Nephron progenitor cell (in vitro differentiated cells): Measurements from ENCODE around the gene LOC101059915.
A peak's percentile ranks its signal among the peaks of the same experiment; 100 is the strongest.
"Not testable (repeated sequence)": the region's sequence is repeated elsewhere in the genome, so short reads cannot be mapped to it uniquely, and the experiment has no call there.

Experiments
- DNase-seq: peaks from one replicate; pipeline ENCODE4 v3.0.0; 2021
- H3K27ac Mint-ChIP-seq: 2 replicates; pipeline ENCODE4 v1.8.0; 2021; ENCODE audit warnings: mild to moderate bottlenecking, moderate library complexity, mixed read lengths
- H3K27me3 Mint-ChIP-seq: 2 replicates; pipeline ENCODE4 v1.8.0; 2021; ENCODE audit warnings: mild to moderate bottlenecking, low read depth, mixed read lengths; ENCODE audit not compliant: poor library complexity
- H3K36me3 Mint-ChIP-seq: 2 replicates; pipeline ENCODE4 v1.8.0; 2021; ENCODE audit warnings: low read depth, mixed read lengths
- H3K4me1 Mint-ChIP-seq: 2 replicates; pipeline ENCODE4 v1.8.0; 2021; ENCODE audit warnings: mixed read lengths
- H3K4me3 Mint-ChIP-seq: 2 replicates; pipeline ENCODE4 v1.8.0; 2021; ENCODE audit warnings: mild to moderate bottlenecking, moderate library complexity, mixed read lengths
- H3K9me3 Mint-ChIP-seq: 2 replicates; pipeline ENCODE4 v1.8.0; 2021; ENCODE audit warnings: mild to moderate bottlenecking, moderate library complexity, mixed read lengths
- CTCF ChIP-seq: fragments of 200-600 bp; sonication (generic); IDR thresholded peaks from 2 replicates; pipeline ENCODE4 v1.5.0; 2021; ENCODE audit warnings: antibody characterized with exemption

Gene LOC101059915

GRCh38 chrX:71660562-71661416 lies 6.6 kb upstream of the LOC101059915 start:
- no peak for DNase-seq
- Mint-ChIP-seq H3K4me1 (no peaks in the 10 kb centered on the region), H3K36me3 (no peaks in the 10 kb centered on the region), H3K9me3 (peaks cover 63% of the 10 kb centered on the region), H3K27me3 (peaks cover 14% of the 10 kb centered on the region), H3K4me3 (no peak overlapping the region), H3K27ac (no peak overlapping the region)
- no peak for TF ChIP-seq CTCF

GRCh38 chrX:71661919-71662318 lies 5.4 kb upstream of the LOC101059915 start:
- no peaks in the 10 kb centered on the region for H3K36me3 Mint-ChIP-seq
- peaks cover 54% of the 10 kb centered on the region for H3K9me3 Mint-ChIP-seq
- TF ChIP-seq CTCF: no peak
- H3K4me1 Mint-ChIP-seq: no peaks in the 10 kb centered on the region
- H3K27me3 Mint-ChIP-seq: peaks cover 9% of the 10 kb centered on the region
- H3K27ac Mint-ChIP-seq: no peak overlapping the region
- H3K4me3 Mint-ChIP-seq: no peak overlapping the region
- DNase-seq: no peak

- H3K4me1 Mint-ChIP-seq, H3K4me3 Mint-ChIP-seq, H3K27ac Mint-ChIP-seq, DNase-seq, H3K27me3 Mint-ChIP-seq, H3K36me3 Mint-ChIP-seq: not testable (repeated sequence)
- H3K9me3 Mint-ChIP-seq: peaks cover 51% of the 10 kb centered on the region
Measured at GRCh38 chrX:71662654-71663053, 4.7 kb upstream of the LOC101059915 start.

- H3K27ac Mint-ChIP-seq, H3K4me1 Mint-ChIP-seq: not testable (repeated sequence)
- peaks cover 49% of the 10 kb centered on the region for H3K9me3 Mint-ChIP-seq
Measured at GRCh38 chrX:71663238-71663637, 4.1 kb upstream of the LOC101059915 start.

GRCh38 chrX:71664202-71664601 lies 3.1 kb upstream of the LOC101059915 start:
- H3K27ac Mint-ChIP-seq, H3K36me3 Mint-ChIP-seq, H3K27me3 Mint-ChIP-seq, H3K4me3 Mint-ChIP-seq, H3K4me1 Mint-ChIP-seq: not testable (repeated sequence)
- peaks cover 52% of the 10 kb centered on the region for H3K9me3 Mint-ChIP-seq
- TF ChIP-seq CTCF: peak; percentile 29
- DNase-seq: peak; percentile 19

More at GRCh38 chrX:71663238-71663637, 4.1 kb upstream of the LOC101059915 start:
- H3K36me3 Mint-ChIP-seq, H3K4me3 Mint-ChIP-seq, H3K27me3 Mint-ChIP-seq, DNase-seq: not testable (repeated sequence)

GRCh38 chrX:71664889-71665491 lies 2.4 kb upstream of the LOC101059915 start:
- Mint-ChIP-seq H3K27me3 (peaks cover 9% of the 10 kb centered on the region), H3K27ac (no peak overlapping the region), H3K4me1 (no peaks in the 10 kb centered on the region), H3K4me3 (no peak overlapping the region), H3K36me3 (no peaks in the 10 kb centered on the region), H3K9me3 (peaks cover 47% of the 10 kb centered on the region)
- no peak for DNase-seq
- TF ChIP-seq CTCF: no peak
